ENCODE data around the gene FAM24B.
"Not testable (repeated sequence)": the region's sequence is repeated elsewhere in the genome, so short reads cannot be mapped to it uniquely, and the experiment has no call there.

The FAM24B gene, protein sequence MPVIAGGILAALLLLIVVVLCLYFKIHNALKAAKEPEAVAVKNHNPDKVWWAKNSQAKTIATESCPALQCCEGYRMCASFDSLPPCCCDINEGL

DNA sequence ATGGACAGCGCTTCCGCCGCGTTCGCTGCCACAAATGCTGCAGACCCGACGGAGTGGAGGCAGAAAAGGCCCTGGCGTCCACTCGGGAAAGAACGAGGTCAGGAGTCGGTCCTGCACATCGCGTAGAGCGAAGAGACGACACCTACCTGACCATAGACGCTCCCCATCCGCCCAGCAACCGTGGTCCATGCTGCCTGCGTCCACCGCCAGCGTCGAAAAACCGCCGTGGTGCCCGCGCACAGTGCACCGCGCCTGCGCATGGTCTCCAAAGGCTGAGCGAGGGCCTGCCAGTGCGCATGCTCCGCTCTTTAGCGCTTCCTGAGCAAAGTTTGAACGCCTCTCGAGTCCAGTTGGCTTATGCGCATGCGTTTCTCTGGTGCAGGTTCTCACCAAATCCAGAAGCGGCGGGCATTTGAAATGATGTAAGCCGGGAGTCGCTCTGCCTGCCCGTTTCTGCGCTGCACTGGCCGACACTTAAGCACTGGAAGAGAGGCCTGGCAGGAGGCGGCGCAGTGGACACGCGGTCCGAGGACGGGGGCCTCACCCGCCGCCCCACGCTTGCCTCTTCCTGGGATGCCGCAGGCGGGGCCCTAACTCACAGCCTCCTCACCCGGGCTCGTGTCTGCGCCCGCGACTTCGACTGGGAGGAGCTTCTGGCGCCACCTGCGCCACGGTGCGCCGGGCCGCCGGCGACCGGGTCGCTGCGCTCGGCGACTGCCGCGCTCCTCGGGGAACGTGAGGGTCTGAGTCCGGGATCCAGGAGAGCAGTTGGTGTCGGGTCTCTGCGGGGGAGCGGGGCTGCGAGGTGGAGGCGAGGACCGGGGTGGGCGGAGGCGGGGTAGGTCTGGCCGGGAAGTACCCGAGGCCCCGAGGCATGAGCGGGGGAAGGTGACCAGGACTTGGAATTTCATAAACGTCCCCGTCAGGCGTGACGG, at the start of gene FAM24B:
Gene FAM24B, minus strand, starts transcription at position 243 of the 935 bp plus-strand sequence. CDS start 29,066 bp downstream, outside the sequence.
- Mint-ChIP-seq H3K9me3 (peaks cover 2% of the 10 kb centered on the region), H3K4me1 (peaks cover 36% of the 10 kb centered on the region), H3K36me3 (peaks cover 22% of the 10 kb centered on the region), H3K4me3 (peak within 1 kb of the TSS; percentile 78), H3K27ac (peak within 1 kb of the TSS; percentile 92), H3K27me3 (peaks cover 5% of the 10 kb centered on the region)
- CTCF ChIA-PET, result no interaction called here
- DNase-seq, result peak; percentile 96

DNA sequence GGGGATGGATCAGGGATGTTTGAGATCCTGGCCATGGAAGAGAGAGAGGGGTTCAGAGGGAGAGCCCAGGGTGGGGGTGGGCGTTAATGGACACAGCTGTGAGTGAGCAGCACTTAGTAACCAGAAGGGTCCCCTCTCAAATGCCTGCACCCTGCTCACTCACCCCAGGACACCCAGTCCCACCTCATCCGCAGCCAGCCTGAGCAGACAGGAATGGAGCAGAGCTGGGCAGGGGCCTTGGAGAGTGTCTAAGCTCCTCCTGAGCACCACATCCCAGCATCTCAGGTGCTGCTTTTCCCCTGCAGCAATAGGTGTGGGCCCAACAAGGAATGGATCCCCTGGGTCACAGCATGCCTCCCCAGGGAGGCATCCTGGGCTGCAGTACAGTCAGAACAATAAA, 36.3 kb upstream of the FAM24B start:
- Mint-ChIP-seq H3K4me1 (no peaks in the 10 kb centered on the region), H3K9me3 (peaks cover 3% of the 10 kb centered on the region), H3K27me3 (peaks cover 4% of the 10 kb centered on the region), H3K27ac (no peak overlapping the region), H3K36me3 (no peaks in the 10 kb centered on the region), H3K4me3 (no peak overlapping the region)
- CTCF ChIA-PET, result no interaction called here
- no peak for DNase-seq

DNA sequence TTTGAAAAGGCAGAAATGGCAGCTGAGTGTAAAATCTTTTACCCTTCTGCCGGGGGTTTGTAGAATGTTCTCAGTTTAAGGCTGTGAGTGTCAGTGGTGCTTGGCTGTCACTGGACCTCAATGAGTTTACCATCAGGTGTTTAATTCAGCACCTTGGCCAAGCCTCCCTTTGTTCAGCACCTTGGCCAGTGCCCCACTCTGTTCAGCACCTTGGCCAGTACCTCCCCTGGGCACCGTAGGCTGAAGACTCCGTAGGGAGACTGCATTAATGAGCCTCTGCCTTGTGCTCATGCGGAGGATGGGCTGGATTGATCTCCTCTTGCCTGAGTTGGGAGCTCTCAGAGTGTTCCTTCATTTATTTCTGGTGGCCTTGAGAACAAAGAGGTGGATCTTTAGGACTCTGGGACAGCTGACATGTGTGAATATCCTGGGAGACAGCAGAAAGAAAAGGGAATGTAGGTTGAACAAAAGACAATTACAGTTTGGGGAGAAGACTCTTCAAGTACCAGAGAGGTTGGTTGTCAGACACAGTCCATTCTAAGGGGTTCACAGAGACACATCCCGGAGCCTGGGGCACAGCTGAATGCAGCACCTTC, 32.6 kb upstream of the FAM24B start:
- Mint-ChIP-seq H3K9me3 (peaks cover 3% of the 10 kb centered on the region), H3K4me3 (no peak overlapping the region), H3K27ac (no peak overlapping the region), H3K4me1 (no peaks in the 10 kb centered on the region), H3K27me3 (peaks cover 4% of the 10 kb centered on the region), H3K36me3 (no peaks in the 10 kb centered on the region)
- DNase-seq, result peak; percentile 82
- CTCF ChIA-PET, result no interaction called here

DNA sequence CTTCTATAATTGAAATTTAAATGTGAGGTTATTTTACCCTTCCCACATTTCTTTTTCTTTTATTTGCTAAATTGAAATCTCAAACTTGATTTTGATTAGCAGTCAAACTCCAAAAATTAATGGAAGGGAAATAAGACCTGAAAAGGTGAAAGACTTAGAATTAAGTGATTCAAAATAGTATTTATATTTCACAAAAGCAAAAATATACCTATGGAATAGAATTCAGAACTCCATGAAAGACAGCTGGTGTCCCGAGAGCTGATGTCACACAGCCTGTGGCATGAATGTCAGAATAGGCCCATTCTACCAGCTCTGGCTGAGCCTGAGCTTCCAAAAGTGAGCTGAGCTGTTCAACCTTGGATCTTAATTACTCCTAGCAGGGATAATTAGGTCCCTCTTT, 30.9 kb upstream of the FAM24B start, which contains the start of gene FAM24A:
Gene FAM24A, plus strand, starts transcription at position 301 of the 400 bp plus-strand sequence. CDS start 1,025 bp downstream, outside the sequence.
- no peaks in the 10 kb centered on the region for H3K4me1 Mint-ChIP-seq
- H3K36me3 Mint-ChIP-seq, result no peaks in the 10 kb centered on the region
- H3K27me3 Mint-ChIP-seq, result peaks cover 4% of the 10 kb centered on the region
- H3K4me3 Mint-ChIP-seq, result no peak within 1 kb of the TSS
- CTCF ChIA-PET, result no interaction called here
- DNase-seq, result no peak
- H3K27ac Mint-ChIP-seq, result no peak within 1 kb of the TSS
- H3K9me3 Mint-ChIP-seq, result peaks cover 3% of the 10 kb centered on the region

DNA sequence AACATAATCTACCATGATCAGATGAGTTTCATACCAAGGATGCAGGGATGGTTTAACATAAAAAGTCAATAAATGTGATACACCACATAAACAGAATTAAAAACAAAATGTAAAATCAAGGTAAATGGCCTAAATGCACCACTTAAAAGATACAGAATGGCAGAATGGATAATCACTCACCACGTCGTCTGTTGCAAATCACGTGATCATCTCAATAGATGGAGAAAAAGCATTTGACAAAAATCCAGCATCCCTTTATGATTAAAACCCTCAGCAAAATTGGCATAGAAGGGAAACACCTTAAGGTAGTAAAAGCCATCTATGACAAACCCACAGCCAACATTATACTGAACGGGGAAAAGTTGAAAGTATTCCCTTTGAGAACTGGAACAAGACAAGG, 24.5 kb upstream of the FAM24B start:
- DNase-seq, H3K4me3 Mint-ChIP-seq, H3K27ac Mint-ChIP-seq, H3K4me1 Mint-ChIP-seq, H3K36me3 Mint-ChIP-seq, H3K9me3 Mint-ChIP-seq, CTCF ChIA-PET: not testable (repeated sequence)
- H3K27me3 Mint-ChIP-seq, result peaks cover 14% of the 10 kb centered on the region

DNA sequence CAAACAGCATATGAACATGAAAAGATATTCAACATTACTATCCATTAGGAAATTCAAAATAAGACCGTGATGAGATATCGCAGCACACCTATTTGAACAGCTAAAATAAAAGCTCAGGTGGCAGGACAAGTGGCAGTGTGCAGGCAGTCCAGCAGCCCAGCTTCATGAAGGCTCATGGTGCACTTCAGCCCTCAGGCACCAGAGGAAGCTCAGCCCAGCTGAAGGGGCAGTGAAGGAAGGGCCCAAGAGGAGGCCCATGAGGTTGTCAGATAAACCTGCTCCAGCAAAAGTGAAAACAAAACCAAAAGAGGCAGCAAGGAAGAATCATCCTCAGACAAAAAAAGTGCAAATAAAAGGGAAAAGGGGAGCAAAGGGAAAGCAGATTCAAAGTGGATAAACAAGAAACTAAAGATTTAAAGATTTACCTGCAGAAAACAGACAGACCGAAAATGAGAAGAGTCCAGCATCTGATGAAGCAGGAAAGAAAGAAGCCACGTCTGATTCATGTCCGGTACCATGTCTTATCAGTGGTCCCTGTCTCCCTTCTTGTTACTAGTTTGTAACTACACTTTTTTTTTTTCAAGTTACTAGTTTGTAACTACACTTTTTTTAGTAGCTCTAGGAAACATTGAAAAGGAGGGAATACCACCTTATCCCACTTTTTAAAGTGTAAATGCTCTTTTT, 15.0 kb upstream of the FAM24B start:
- H3K27me3 Mint-ChIP-seq, result no peaks in the 10 kb centered on the region
- CTCF ChIA-PET, result no interaction called here
- no peaks in the 10 kb centered on the region for H3K9me3 Mint-ChIP-seq
- peaks cover 5% of the 10 kb centered on the region for H3K4me1 Mint-ChIP-seq
- DNase-seq, result no peak
- peaks cover 3% of the 10 kb centered on the region for H3K36me3 Mint-ChIP-seq
- no peak overlapping the region for H3K4me3 Mint-ChIP-seq
- H3K27ac Mint-ChIP-seq, result no peak overlapping the region

DNA sequence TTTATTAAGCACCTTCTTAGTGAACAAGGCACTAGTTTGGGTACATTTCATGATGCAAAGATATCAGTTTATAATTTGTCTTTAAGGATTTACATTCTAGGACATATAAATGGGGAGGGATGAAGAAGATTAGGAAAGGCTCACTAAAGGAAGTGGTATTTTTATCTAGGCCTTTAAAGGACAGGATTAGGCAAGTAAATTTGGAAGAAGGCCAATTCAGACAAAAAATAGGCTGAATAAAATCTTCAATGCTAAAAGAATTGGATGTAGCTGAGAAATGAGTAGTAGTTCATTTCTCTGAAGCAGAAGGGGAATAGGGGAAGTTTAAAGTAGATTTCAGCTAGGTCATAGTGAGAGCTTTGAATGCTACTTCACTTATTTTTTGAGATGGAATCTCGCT, 4.8 kb upstream of the FAM24B start:
- peaks cover 9% of the 10 kb centered on the region for H3K36me3 Mint-ChIP-seq
- H3K27me3 Mint-ChIP-seq, result peaks cover 5% of the 10 kb centered on the region
- H3K4me1 Mint-ChIP-seq, result peaks cover 16% of the 10 kb centered on the region
- H3K27ac Mint-ChIP-seq, result no peak overlapping the region
- CTCF ChIA-PET, result no interaction called here
- no peak overlapping the region for H3K4me3 Mint-ChIP-seq
- H3K9me3 Mint-ChIP-seq, result no peaks in the 10 kb centered on the region
- no peak for DNase-seq

DNA sequence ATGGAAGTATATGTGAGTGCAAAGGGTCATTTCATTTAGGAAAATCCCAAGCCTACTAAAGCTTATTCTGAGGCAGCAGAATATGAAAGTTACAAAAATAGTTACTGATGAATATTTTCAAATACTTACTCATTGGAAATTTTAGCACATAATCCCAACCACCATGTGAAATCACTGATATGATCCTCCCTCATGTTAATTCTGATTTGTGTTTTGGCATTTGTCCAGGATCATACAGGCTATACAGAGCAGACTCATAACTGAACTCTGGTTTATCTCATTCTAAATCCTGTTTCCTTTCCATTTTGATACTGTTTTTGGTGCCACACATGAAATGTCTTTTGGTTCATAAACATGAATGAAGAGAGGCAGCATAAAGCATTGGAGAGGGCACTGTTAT, 3.4 kb upstream of the FAM24B start:
- CTCF ChIA-PET, result no interaction called here
- DNase-seq, result no peak
- peaks cover 13% of the 10 kb centered on the region for H3K36me3 Mint-ChIP-seq
- no peaks in the 10 kb centered on the region for H3K9me3 Mint-ChIP-seq
- no peak overlapping the region for H3K27ac Mint-ChIP-seq
- peaks cover 5% of the 10 kb centered on the region for H3K27me3 Mint-ChIP-seq
- peaks cover 28% of the 10 kb centered on the region for H3K4me1 Mint-ChIP-seq
- H3K4me3 Mint-ChIP-seq, result no peak overlapping the region

DNA sequence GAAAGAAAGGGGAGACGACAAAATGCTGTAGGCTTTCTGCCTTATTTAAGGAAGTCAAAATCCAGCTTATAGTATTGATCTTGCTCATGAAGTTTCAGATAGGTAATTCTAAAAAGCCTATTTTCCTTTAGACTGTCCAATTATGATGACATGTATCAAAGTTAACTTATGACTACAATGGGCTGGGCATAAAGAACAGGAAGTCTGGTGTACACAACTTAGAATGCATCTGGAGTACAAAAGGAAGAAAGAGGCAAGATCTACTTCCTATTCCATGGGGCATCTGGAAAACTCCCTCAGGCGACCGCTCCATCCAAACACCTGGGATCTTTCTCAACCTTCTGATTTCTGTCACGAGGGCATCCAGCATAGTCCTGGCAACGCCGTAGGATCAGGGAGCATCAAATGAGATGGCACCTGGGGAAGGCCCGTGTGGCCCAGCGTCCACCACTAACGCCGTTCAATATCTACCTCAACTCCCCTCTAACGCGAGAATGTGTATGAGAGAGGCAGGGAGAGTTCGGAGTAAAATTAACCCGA, 512 bp downstream of the FAM24B start:
- peaks cover 38% of the 10 kb centered on the region for H3K4me1 Mint-ChIP-seq
- peak overlapping the region; percentile 78 for H3K4me3 Mint-ChIP-seq
- peaks cover 5% of the 10 kb centered on the region for H3K27me3 Mint-ChIP-seq
- peak overlapping the region; percentile 92 for H3K27ac Mint-ChIP-seq
- peaks cover 26% of the 10 kb centered on the region for H3K36me3 Mint-ChIP-seq
- peaks cover 2% of the 10 kb centered on the region for H3K9me3 Mint-ChIP-seq
- no peak for DNase-seq
- CTCF ChIA-PET, result interaction anchor here (0.7 kb wide), 1 partner anchor 1452 kb away, joined by 4 read pairs; no protein-coding TSS in a partner anchor

DNA sequence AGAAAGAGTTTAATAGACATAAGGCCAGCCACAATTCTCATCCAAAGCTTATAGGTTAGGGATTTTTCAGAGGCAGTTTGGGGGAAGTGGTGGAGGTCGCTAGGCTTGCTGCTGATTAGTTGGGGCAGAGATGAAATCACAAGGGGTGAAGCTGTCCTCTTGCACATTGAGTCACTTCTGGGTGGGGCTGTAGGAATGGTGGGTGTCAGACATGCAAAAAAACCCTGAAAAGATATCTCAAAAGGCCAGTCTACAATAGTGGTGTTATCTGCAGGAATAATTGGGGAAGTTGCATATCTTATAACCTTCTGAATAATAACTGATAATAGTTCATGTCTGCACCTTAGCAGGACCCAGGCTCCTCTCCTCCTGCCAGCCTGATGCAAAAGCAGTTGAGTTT, 2.1 kb downstream of the FAM24B start:
- CTCF ChIA-PET, result no interaction called here
- Mint-ChIP-seq H3K27me3 (peaks cover 5% of the 10 kb centered on the region), H3K4me1 (peaks cover 38% of the 10 kb centered on the region), H3K36me3 (peaks cover 30% of the 10 kb centered on the region), H3K9me3 (peaks cover 5% of the 10 kb centered on the region), H3K27ac (no peak overlapping the region), H3K4me3 (no peak overlapping the region)
- no peak for DNase-seq

DNA sequence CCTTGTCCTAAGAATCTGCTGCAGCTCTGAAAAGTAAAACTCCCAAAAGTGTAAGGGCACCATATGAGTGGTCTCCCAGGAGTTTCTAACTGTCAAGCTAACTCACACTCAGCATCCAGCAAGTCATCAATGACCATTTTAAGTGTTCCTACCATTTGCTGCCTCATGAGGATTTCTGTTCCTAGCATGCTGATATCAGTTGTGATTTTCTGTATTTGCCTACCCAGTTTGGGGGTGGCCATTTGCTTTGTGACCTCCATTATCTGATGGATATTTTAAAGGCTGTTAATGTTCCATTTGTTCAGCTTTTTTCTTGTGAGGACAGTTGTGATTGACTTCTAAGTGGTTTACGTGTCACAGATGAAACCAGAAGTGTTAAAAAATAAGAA, 2.9 kb downstream of the FAM24B start:
- H3K4me3 Mint-ChIP-seq, result no peak overlapping the region
- CTCF ChIA-PET, result no interaction called here
- H3K9me3 Mint-ChIP-seq, result peaks cover 8% of the 10 kb centered on the region
- peaks cover 38% of the 10 kb centered on the region for H3K4me1 Mint-ChIP-seq
- H3K27ac Mint-ChIP-seq, result no peak overlapping the region
- peaks cover 34% of the 10 kb centered on the region for H3K36me3 Mint-ChIP-seq
- no peak for DNase-seq
- H3K27me3 Mint-ChIP-seq, result peaks cover 5% of the 10 kb centered on the region

DNA sequence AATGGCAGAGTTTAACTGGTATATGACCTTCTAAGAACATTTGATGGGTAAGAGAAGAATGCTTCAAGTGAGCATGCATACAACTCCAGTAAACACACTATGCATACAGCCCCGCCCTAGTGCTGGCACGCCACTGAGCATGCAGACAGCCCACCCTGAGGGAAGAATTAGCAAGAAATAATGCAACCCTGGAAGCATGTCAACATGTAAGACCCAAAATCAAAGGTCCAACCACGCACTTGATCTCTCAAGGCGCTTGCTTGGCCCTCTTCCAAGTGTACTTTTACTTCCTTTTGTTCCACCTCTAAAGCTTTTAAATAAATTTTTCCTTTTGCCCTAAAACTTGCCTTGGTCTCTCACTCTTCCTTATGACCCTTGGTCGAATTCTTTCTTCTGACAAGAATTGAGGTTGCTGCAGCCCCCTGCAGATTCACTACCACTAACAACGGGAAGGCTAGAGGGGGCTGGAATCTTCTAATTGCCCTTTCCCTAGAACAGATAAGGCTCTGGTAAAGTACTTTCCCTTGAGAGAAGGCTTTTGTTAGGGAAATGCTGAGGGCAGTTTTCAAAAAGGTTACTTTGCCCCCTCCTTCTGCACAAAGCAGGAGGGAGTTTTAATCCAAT, 3.4 kb downstream of the FAM24B start:
- Mint-ChIP-seq H3K4me1 (peaks cover 35% of the 10 kb centered on the region), H3K4me3 (no peak overlapping the region), H3K36me3 (peaks cover 34% of the 10 kb centered on the region), H3K27me3 (peaks cover 5% of the 10 kb centered on the region), H3K9me3 (peaks cover 8% of the 10 kb centered on the region), H3K27ac (no peak overlapping the region)
- CTCF ChIA-PET, result no interaction called here
- DNase-seq, result no peak

DNA sequence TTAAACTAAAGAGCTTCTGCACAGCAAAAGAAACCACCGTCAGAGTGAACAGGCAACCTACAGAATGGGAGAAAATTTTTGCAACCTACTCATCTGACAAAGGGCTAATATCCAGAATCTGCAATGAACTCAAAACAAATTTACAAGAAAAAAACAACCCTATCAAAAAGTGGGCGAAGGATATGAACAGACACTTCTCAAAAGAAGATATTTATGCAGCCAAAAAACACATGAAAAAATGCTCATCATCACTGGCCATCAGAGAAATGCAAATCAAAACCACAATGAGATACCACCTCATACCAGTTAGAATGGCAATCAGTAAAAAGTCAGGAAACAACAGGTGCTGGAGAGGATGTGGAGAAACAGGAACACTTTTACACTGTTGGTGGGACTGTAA, 7.4 kb downstream of the FAM24B start:
- H3K27ac Mint-ChIP-seq, H3K27me3 Mint-ChIP-seq, CTCF ChIA-PET, DNase-seq, H3K4me1 Mint-ChIP-seq, H3K4me3 Mint-ChIP-seq: not testable (repeated sequence)
- peaks cover 31% of the 10 kb centered on the region for H3K36me3 Mint-ChIP-seq
- peaks cover 16% of the 10 kb centered on the region for H3K9me3 Mint-ChIP-seq

DNA sequence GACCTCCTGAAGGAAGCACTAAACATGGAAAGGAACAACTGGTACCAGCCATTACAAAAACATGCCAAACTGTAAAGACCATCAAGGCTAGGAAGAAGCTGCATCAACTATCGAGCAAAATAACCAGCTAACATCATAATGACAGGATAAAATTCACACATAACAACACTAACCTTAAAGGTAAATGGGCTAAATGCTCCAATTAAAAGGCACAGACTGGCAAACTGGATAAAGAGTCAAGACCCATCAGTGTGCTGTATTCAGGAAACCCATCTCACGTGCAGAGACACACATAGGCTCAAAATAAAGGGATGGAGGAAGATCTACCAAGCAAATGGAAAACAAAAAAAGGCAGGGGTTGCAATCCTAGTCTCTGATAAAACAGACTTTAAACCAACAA, 10.6 kb downstream of the FAM24B start:
- H3K4me1 Mint-ChIP-seq, CTCF ChIA-PET, DNase-seq, H3K27me3 Mint-ChIP-seq, H3K4me3 Mint-ChIP-seq, H3K27ac Mint-ChIP-seq: not testable (repeated sequence)
- Mint-ChIP-seq H3K36me3 (peaks cover 27% of the 10 kb centered on the region), H3K9me3 (peaks cover 19% of the 10 kb centered on the region)
